WTC11 (cell line): ENCODE measurements around the gene NCBP3. TPM values are rescaled to one million over a fixed set of nuclear protein-coding genes. Genes with fewer than 3 reads are reported as not detected.

Experiments
- ATAC-seq: fragments of 200-7000 bp; cut with Tn5 transposase; 2 replicates; pipeline ENCODE4 v1.10.0; 2021; ENCODE audit warnings: mild to moderate bottlenecking, moderate library complexity
- CTCF ChIA-PET: fragments of 300-600 bp; sonication (Branson Sonifier 250); formaldehyde crosslinking; loops from one replicate; lab custom pipeline; 2021; ENCODE audit warnings: antibody characterized with exemption; lab: Charles Lee
- POLR2A ChIA-PET: fragments of 350-600 bp; sonication (Branson Sonifier 250); formaldehyde crosslinking; loops from one replicate; lab custom pipeline; 2021; ENCODE audit warnings: antibody characterized with exemption; lab: Charles Lee
- DNase-seq: peaks from one replicate; pipeline ENCODE4 v3.0.0; 2021; ENCODE audit warnings: low spot score
- H3K27ac Mint-ChIP-seq: 2 replicates; pipeline ENCODE4 v1.8.0; 2021; ENCODE audit warnings: mixed read lengths
- H3K27me3 Mint-ChIP-seq: 2 replicates; pipeline ENCODE4 v1.8.0; 2021; ENCODE audit warnings: low read depth, mild to moderate bottlenecking, moderate library complexity, mixed read lengths
- H3K36me3 Mint-ChIP-seq: 2 replicates; pipeline ENCODE4 v1.8.0; 2021; ENCODE audit warnings: mixed read lengths
- H3K4me1 Mint-ChIP-seq: 2 replicates; pipeline ENCODE4 v1.8.0; 2022; ENCODE audit warnings: mixed read lengths
- H3K4me3 Mint-ChIP-seq: 2 replicates; pipeline ENCODE4 v1.8.0; 2021; ENCODE audit warnings: mild to moderate bottlenecking, moderate library complexity, mixed read lengths
- H3K9me3 Mint-ChIP-seq: 2 replicates; pipeline ENCODE4 v1.8.0; 2021; ENCODE audit warnings: mixed read lengths
- CBFB ChIP-seq: sonication (generic); formaldehyde crosslinking; IDR thresholded peaks from 2 replicates; pipeline ENCODE4 v1.8.1; 2022; ENCODE audit warnings: mild to moderate bottlenecking, low read depth, missing genetic modification reagents
- E2F5 ChIP-seq: sonication (generic); formaldehyde crosslinking; IDR thresholded peaks from 2 replicates; pipeline ENCODE4 v1.8.1; 2022; ENCODE audit warnings: mild to moderate bottlenecking, moderate library complexity, missing genetic modification reagents
- EMX1 ChIP-seq: fragments of 250-450 bp; sonication (Bioruptor Pico); IDR thresholded peaks from 2 replicates; pipeline ENCODE4 v1.8.0; 2021; ENCODE audit warnings: mild to moderate bottlenecking
- ERG ChIP-seq: fragments of 250-450 bp; sonication (Bioruptor Pico); IDR thresholded peaks from 2 replicates; pipeline ENCODE4 v1.8.0; 2021; ENCODE audit warnings: mild to moderate bottlenecking
- FOXP1 ChIP-seq: sonication (generic); formaldehyde crosslinking; IDR thresholded peaks from 2 replicates; pipeline ENCODE4 v1.8.0; 2022; ENCODE audit warnings: missing genetic modification reagents, mild to moderate bottlenecking, moderate library complexity, borderline replicate concordance
- GTF2I ChIP-seq: fragments of 250-450 bp; sonication (Bioruptor Pico); conservative IDR thresholded peaks from 2 replicates; pipeline ENCODE4 v1.4.0; 2021; ENCODE audit warnings: mild to moderate bottlenecking
- JAZF1 ChIP-seq: fragments of 250-450 bp; sonication (Bioruptor Pico); IDR thresholded peaks from 2 replicates; pipeline ENCODE4 v1.9.0; 2021; ENCODE audit warnings: moderate library complexity, mild to moderate bottlenecking, inconsistent platforms
- NFYB ChIP-seq: sonication (generic); formaldehyde crosslinking; conservative IDR thresholded peaks from 2 replicates; pipeline ENCODE4 v1.8.0; 2022; ENCODE audit warnings: low read depth, missing genetic modification reagents
- SP1 ChIP-seq: sonication (generic); formaldehyde crosslinking; conservative IDR thresholded peaks from 2 replicates; pipeline ENCODE4 v1.8.1; 2022; ENCODE audit warnings: missing genetic modification reagents
- STAT6 ChIP-seq: sonication (generic); formaldehyde crosslinking; conservative IDR thresholded peaks from 2 replicates; pipeline ENCODE4 v1.8.1; 2023; ENCODE audit warnings: mild to moderate bottlenecking, low read depth, missing genetic modification reagents, moderate library complexity
- ZNF121 ChIP-seq: sonication (generic); formaldehyde crosslinking; IDR thresholded peaks from 2 replicates; pipeline ENCODE4 v1.8.0; 2023; ENCODE audit warnings: missing genetic modification reagents
- ZNF416 ChIP-seq: fragments of 250-450 bp; sonication (Bioruptor Pico); IDR thresholded peaks from 2 replicates; pipeline ENCODE4 v1.9.0; 2021; ENCODE audit warnings: mild to moderate bottlenecking, inconsistent platforms
- ZNF423 ChIP-seq: fragments of 250-450 bp; sonication (Bioruptor Pico); IDR thresholded peaks from 2 replicates; pipeline ENCODE4 v2.1.2; 2022; ENCODE audit warnings: mild to moderate bottlenecking, moderate library complexity
- ZNF425 ChIP-seq: fragments of 250-450 bp; sonication (Bioruptor Pico); conservative IDR thresholded peaks from 2 replicates; pipeline ENCODE4 v1.9.0; 2021; ENCODE audit warnings: mild to moderate bottlenecking
- total RNA-seq: library from RNA; stranded (reverse); gene quantifications from 3 replicates; pipeline ENCODE4 v1.2.3, GENCODE V29; 2021

NCBP3 gene
- total RNA-seq, 1 experiment from 2014 or later, result 48.7 TPM

GRCh38 chr17:3894188-3894587 lies 48.1 kb upstream of the NCBP3 start (continued):
- TF ChIP-seq STAT6 (CRISPR knock-in tag), result no peak

GRCh38 chr17:3893720-3894116 lies 47.7 kb upstream of the NCBP3 start:
- POLR2A ChIA-PET, result no interaction called here
- ATAC-seq, result no peak
- peak overlapping the region; percentile 68 for H3K4me3 Mint-ChIP-seq
- no peaks in the 10 kb centered on the region for H3K9me3 Mint-ChIP-seq
- H3K36me3 Mint-ChIP-seq, result no peaks in the 10 kb centered on the region
- CTCF ChIA-PET, result interaction anchor here (1.0 to 2.9 kb wide), 9 partner anchors 10 to 211 kb away, joined by 3 to 22 read pairs (median 10); partner anchors contain the start of genes NCBP3 and P2RX1
- H3K27me3 Mint-ChIP-seq, result peaks cover 7% of the 10 kb centered on the region; the same call in 1 of the 2 replicates
- DNase-seq, result no peak
- peaks cover 26% of the 10 kb centered on the region for H3K4me1 Mint-ChIP-seq
- H3K27ac Mint-ChIP-seq, result peak overlapping the region; percentile 90
- no peak for TF ChIP-seq EMX1 (CRISPR knock-in tag)
- TF ChIP-seq ERG, result no peak
- no peak for TF ChIP-seq ZNF416 (CRISPR knock-in tag)
- TF ChIP-seq CBFB (CRISPR knock-in tag), result no peak
- no peak for TF ChIP-seq ZNF121
- TF ChIP-seq E2F5 (CRISPR knock-in tag), result no peak
- TF ChIP-seq ZNF425 (CRISPR knock-in tag), result no peak
- no peak for TF ChIP-seq JAZF1 (CRISPR knock-in tag)
- no peak for TF ChIP-seq SP1 (CRISPR knock-in tag)

GRCh38 chr17:3893003-3893719 lies 47.1 kb upstream of the NCBP3 start, which contains the start of gene CAMKK1:
Gene CAMKK1, minus strand, starts transcription at chr17:3893053. Its CDS starts 7,366 bp downstream, at chr17:3885687.
- Mint-ChIP-seq H3K27ac (peak within 1 kb of the TSS; percentile 90), H3K36me3 (no peaks in the 10 kb centered on the region), H3K27me3 (peaks cover 7% of the 10 kb centered on the region; the same call in 1 of the 2 replicates), H3K4me3 (peak within 1 kb of the TSS; percentile 68), H3K9me3 (no peaks in the 10 kb centered on the region), H3K4me1 (peaks cover 29% of the 10 kb centered on the region)
- DNase-seq (peak; percentile 86), ATAC-seq (peak; percentile 80)
- POLR2A ChIA-PET, result interaction anchor here (0.5 to 1.2 kb wide), 2 partner anchors 47 to 1955 kb away, joined by 4 to 7 read pairs; partner anchors contain the start of gene NCBP3
- CTCF ChIA-PET, result interaction anchor here (0.6 to 2.9 kb wide), 13 partner anchors 10 to 211 kb away, joined by 3 to 22 read pairs (median 4); partner anchors contain the start of genes NCBP3 and P2RX1
- TF ChIP-seq SP1 (CRISPR knock-in tag), result peak; percentile 86
- TF ChIP-seq GTF2I, result no peak
- TF ChIP-seq NFYB (CRISPR knock-in tag), result peak; percentile 66
- peak; percentile 93 for TF ChIP-seq ZNF423 (CRISPR knock-in tag)
- TF ChIP-seq FOXP1 (CRISPR knock-in tag), result peak; percentile 58; the same call in 1 of the 2 replicates
